Measurements from ENCODE around the gene FBXW8.
A peak's percentile ranks its signal among the peaks of the same experiment; 100 is the strongest.

FBXW8 gene

DNA sequence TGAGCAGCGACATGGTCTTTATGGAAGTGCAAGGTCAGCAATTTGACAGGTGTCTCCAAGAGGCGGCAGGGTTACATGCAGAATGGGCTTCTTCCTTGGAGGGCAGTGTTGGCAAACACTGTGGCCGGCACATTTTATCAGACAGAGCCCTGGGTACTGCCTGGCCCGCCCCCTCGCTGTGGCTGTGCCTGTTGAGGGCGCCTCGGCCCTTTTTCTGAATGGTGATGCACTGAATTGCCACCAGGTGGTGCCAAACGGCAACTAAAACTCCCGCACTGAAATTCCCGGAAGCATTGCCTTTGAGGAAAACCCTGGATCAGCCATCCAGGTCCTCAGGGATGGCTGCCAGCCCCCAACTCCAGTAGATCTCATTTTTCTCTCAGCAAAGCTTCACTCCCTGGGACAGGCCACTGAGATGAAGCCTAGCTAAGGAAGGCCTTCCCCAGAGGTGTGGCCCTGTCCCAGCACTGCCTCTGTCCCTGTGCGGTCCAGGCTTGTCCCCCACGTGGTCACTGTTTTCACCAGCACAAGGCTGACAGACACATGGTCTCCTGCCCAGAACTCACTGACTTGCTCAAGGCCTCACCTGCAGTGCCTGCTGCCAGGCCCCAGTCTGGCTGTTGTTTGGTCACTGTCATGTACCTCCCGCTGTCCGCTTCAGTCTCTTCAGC lies 114.9 kb downstream of the FBXW8 start:
- DNase-seq, result peak; percentile 65

DNA sequence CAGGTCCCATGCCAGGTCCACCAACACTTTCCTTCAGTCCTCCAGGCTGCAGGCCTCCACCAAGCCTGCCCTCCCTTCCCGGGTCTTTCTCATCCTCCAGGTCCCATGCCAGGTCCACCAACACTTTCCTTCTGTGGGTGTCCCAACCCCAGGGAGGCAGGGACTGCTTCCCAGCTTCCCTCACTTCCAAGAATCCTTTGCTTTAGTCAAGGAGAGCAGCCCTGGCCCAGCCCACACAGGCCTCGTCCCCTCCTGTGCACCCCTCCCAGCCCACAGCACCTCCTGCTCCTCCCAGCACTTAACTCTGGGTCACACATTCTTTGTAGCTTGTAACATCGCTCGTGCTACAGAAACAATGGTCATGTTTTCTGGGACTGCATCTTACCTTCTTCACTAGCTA lies 115.6 kb downstream of the FBXW8 start:
- DNase-seq, result no peak

DNA sequence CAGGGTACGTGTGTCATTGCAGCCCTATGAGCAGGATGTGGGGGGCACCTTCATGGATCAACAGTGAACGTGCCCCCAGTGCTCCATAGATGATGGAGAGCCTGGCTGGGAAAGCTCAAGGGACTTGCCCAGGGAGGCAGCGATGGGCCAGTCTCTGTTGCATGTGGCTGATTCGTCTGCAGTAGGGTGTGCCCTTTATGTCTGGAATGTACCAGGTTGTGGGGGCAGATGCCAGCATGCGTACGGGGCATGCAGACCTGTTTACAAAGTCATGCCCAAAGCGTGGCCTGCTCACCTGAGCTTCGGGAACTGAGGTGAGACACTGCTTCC lies 116.1 kb downstream of the FBXW8 start:
- DNase-seq, result no peak

DNA sequence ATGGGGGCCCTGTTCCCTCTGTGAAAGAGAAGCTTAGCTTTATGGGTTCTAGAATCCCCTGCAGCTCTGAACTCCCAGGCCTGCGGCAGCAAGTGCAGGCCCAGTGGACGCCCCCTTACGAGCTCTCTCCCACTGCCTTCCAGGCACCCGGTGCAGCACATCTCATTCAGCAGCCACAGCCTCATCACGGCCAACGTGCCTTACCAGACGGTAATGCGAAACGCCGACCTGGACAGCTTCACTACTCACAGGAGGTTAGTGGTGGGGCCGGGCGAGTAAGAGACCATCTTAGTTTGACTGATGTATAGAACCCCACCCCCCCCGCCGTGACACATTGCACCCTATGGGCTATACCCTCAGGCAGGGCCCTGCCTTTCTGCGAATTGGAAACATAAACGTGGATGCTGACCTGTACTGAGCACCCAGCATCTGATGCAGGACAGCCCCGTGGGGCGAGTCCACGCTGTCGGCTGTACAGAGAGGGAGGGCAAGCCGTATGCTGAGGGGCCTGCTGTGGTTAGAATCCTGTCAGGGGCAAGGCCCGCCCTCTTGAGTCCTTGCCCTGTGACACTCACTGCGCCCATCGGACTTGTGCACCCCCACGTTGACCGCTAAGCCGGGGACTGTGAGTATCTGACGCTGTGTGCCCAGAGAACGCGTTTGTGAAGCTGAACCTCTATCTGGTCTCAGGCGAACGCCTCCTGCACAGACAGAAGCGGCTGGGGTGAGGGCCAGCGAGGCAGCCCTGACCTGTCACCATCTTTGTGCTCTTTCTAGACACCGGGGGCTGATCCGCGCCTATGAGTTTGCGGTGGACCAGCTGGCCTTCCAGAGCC lies 116.7 kb downstream of the FBXW8 start:
- no peak for DNase-seq

DNA sequence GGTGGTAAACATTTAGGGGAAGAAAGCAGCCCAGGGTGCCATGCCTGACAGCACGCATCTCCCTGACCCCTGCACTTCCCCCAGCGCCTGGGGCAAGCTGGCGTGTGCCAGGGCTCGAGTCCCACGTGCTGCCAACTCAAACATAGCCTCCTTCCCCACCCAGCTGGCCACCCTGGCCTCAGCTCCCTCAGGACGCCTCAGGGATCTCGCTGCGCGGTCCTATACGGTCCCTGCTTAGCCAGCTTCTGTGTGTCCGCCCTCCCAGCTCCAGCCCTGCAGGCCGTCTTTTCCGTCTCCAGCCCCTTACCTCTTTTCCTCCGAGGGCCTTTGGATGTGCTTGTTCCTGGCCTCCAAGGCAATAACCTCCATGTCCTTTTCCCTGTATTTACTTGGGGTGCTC lies 117.5 kb downstream of the FBXW8 start:
- DNase-seq, result no peak

DNA sequence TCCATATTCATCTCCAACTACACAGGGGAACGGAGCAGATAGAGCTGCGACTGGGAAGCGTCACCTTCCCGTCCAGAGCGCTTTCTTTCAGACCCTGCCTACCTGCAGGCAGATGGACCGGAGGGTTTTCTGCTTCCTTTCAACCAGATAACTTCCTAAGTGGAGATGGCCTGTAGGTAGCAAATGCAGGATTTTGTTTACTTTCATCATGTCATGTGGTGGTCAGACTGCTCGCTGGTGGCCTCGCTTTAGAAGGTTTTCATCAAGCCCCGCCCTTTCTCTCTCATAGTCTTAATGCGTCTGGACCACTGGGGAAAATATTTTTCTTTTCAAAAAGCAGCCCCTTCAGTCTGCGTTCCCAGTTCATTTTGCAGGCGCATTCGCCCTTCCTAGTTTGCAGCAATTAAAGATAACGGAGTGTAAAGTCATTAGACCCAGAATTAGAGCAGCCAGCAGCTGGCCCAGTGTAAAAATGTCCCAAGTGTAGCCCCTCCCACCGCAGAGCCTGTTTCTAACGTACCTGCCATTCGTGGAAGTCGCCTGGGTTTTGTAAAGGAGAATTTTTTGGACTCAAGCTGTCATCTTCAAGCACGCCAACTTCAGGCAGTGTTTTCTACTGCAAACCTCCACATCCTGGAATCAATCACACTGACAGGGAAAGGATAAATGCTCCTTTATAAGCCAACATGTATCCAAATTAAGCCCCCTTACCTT lies 119.6 kb downstream of the FBXW8 start:
- DNase-seq, result no peak

DNA sequence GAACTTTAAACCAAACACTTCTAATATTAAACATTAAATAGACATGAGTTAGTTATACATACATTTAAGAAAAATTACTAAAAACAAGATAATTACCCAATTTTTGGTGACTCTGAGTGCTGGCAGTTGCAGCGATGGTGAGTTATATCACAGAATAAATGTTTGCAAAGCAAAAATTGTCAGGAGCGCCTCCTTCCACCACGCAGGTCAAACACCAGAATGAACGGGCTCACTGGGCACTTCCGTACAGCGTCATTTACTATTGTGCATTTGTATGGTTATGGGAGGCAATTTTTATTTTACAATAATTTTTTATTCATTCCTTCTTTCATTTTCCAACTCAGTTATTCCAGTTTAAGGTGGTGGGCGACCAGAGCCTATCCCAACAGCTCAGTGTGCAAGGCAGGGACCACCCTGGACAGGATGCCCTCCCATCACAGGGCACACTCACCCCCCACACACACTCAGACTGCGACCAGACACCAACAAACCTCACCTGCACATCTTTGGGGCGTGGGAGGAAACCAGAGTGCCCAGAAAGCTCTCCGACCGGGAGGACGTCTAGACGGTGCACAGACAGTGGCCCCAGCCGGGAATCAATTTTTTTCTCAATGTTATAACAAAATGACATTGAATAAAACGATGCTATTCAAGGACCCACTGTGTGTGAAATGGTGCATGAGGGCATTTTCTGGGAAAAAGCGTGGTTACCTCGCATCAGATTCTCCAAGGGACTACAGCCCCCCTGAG lies 121.3 kb downstream of the FBXW8 start:
- DNase-seq, result no peak

DNA sequence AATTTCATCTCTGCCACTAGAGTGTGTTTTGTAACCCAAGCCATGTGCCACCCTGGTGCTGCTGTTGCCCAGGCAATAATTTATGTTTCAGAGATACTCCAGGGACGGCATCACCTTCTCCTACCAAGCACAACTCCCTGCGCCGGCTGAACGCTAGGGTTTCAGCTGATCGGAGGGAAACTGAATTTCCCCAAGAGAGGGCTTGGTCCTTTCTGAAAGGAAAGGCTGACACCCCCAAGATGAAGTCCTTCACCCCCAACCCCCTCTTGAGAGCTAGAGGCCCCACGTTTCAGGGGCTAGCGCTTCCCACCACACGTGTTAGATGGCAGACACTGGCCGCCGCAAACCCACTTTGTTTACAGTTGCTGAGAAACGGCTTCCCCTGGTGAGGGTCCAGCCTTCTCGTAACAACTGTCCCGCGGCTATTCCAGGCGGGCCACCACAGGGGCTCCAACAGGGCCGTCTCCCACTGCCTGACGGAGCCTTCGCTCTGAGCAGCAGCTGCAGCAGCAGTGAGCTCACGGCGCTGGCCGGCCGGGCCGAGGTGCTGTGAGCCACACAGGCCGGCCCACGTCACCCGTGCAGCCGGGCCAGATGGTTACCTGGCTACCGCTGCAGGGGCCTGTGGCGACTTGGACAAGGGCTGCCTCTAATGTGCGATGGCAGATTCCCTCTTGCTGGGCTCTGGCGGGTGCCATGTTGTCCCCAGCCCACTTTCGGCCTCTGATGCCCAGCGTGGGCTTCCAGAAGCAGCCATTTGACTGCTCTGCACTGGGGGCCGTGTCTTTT lies 122.0 kb downstream of the FBXW8 start:
- DNase-seq, result no peak

DNA sequence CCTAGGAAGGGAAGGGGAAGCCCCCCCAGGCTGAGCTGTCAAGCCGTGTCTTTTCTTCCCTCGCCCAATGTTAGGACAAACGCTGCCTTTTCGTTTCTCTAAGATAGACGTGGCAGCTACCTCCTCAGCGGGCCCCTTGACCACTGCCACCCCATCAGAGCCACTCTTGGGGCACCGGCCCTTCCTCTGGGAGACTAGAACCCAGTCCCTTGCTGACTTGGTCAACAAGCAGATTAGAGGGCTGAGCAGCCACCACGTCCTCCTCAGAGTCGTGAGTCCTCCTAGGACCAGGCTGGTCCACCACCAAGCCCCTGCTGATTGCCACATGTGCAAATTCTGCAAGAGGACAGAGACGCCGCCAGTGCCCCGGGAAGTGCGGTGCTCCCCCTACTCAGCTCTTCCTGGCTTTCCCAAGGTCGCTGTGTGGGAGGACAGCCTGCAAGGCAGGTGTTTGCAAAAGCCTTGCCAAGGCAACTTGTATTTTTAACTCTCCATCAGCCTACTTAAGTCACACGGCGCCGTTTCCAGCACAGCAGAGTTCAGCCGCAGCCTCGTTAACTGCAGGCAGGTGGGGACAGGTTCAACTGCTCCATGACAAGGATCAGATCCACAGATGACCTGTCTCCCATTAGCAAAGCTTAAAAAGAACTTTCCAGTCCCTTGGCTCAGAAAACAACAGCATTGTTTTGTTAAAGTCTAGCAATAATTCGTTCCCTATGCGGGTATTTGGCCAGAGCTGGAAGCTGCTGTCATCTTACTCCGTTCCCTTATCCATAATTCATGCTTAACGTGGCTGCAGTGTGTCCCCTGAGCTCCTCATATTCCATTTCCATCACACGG lies 122.9 kb downstream of the FBXW8 start:
- DNase-seq, result no peak

DNA sequence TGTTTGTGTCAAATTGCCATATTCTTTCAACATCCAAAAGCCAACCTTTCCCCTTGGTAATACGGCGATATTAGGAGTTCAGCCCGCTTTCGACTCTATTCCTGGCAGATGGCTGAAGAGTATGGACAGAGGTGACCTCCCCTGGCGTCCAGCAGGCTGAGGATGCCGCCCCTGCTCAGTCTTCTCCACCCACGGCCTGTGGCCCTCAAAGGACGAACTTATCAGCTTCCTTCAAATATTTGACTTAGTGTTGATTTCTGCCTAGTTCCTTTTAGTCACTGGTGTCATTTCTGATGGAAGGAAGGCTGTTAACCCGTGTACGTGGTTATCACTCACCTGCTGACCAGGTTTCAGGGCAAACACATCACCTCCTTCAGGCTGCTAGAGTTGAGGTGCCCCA lies 123.5 kb downstream of the FBXW8 start:
- no peak for DNase-seq

DNA sequence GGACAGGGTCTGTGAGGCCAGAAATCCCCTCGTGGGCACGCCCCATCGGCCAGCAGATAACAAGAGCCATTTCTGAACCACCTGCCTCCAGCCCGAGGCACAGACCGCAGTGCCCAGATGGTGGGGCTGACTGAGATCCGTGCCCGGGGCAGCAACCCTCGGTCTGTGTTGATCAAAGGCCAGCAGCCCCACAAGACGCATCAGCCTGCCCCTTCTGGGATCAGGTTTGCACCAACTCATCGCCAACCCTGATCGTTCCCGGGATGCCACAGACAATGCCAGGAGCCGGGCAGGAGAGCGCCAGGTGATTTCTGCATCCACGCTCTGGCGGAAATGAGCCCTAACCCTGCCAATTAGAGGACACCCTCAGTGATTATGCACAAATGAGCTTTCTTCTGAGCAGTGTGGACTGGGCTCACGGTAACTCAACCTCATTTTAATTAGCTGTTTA lies 124.0 kb downstream of the FBXW8 start:
- no peak for DNase-seq

DNA sequence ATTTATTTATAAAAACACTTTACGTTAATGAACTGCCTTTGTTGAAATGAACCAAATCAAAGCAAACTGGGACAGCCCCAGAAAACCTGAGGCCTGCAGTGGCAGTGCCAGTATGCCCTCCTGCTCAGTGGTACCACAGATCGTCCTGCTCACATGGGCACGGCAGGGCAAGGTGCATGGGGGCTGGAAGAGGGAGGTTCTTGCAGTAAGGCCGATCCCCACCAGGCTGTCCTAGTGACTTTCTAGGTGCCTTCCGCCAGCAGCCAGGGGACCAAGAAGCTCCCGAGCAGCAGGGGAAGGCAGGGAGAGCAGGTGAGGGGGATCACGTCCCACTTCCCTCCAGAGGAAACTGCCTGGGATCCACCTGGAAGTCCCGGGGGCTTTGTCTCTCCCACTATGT lies 124.5 kb downstream of the FBXW8 start:
- no peak for DNase-seq

DNA sequence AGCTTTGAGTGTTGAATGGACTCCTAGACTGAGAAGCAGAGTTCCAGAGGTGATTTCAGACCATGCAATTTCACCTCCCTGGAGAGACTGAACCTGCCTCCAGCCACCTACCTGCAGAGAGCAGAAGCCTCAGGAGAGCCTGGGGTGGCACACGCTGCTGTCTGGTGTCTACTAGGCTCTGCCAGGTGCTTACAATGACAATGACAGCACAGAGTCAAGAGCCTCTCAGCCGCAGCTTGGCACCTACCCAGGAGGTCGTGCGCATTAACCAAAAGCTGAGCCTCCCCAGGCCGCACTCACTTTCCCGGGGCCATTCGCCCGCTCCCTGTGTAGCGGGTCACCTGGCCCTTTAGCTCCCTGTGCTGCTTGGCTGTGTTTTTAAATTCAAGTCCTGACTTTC lies 125.3 kb downstream of the FBXW8 start:
- DNase-seq, result no peak

DNA sequence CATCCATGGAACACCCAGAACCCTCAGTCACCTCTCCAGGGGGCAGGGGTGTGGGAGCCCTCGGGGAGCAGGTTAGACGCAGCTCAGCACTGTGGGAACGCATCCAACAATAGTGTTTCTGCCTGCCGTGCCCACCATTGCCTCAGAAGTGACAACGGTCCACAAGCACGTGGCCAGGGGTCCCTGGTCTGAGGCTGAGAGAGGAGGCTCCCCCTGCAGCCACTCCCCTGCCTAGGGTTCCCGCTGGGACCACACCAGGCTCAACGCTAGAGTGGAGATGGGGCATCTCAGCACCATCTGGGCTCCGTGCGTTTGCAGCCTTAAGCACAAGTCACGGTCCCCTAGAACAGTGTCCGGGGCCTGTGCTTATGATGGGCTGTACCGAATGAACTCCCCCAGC lies 125.8 kb downstream of the FBXW8 start:
- no peak for DNase-seq

DNA sequence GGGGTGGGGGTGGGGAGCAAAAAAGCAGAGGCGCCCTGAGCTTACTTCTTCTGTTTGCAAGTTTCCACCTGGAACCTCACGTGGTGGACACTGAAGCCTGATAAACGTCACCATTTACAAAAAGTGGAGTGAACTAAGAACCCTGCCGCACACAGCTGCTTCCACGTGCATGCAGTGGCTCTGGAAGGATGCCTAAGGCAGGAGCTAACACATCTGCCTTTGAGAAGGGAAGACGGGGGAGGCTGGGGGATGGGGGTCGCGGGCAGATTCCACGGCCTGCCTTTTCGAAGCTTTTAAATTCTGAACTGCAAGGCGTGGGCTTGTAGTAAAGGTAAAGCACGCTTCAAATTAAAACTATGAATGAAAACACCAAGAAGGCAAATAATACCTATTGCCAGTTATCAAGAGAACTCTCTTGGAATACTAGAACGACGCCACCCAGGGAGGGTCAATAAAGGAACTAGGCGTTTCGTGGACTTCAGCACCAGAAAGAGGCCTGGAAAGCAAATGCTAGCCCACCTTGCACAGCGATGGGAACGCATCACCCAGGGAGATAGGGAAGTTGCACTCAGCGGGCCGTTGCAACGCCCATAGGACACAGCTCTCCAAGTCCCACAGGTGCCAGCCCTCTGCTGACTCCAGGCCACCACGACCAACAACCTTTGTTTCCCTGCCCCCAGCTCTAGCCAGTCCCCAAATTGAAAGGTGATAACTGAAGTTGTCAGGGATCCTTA lies 126.7 kb downstream of the FBXW8 start:
- DNase-seq, result no peak

DNA sequence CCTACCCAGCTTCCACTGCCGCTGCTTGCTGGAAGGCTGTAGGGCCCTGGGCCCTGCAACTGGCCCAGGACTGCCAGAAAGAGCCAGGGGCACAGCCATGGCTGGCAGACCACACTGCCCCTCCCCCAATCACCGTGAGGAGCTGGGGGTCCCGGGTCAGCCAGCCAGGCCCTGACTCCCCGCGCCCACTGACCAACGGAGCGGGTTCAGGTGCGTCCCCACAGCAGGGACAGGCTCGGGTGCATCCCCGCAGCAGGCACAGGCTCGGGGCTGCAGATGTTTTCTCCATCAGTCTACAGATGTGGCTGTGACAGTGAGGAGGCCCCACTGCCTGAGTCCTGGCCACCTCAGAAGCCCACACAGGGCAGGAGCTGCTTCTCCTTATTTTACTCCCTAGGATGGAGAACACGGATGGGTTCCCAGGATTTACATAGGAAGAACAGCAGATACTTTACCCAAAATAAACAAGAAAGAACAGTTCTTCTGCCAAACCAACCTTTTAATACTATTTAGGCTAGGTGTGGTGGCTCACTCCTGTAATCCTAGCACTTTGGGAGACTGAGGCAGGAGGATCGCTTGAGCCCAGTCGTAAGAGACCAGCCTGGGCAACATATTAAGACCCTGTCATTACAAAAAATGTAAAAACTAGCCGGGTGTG lies 127.4 kb downstream of the FBXW8 start:
- no peak for DNase-seq

DNA sequence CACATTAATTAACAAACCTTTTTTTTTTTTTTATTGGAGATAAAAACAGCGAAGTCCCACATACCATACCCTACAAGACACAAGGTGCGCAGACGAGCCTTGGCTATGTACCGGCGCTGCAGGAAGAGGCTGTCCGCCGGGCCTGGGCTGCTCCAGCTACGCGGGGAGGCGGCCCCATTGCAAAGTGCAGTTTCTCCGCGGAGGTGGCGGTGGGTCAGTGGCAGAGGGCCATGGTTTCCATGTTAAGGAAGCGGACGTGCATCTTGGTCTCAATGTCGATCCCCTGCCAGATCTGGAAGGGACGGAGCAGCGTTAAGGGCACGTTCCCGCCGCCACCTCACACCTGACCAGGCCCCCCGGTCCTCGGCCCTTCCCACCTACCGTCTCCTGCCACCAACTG lies 128.2 kb downstream of the FBXW8 start:
- no peak for DNase-seq

DNA sequence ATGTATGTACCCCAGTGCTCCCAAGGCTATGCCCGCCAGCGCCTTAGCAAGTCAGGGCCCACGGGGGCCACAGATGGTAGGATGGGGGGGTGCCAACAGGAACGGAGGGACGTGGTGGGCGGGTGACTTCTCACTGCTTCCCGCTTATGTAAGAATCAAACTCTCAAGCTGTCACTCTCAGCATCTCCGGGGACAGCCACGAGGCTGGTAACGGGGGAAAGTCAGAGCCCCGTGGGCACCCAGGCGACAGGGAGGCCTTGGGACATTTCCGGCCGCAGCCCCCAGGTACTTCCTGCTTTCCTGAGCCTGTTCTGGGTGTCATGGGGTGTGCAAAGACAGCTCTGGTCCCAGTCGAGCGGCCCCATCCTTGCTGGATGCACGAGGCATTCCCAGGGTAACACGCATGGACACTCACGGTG lies 129.2 kb downstream of the FBXW8 start:
- no peak for DNase-seq

DNA sequence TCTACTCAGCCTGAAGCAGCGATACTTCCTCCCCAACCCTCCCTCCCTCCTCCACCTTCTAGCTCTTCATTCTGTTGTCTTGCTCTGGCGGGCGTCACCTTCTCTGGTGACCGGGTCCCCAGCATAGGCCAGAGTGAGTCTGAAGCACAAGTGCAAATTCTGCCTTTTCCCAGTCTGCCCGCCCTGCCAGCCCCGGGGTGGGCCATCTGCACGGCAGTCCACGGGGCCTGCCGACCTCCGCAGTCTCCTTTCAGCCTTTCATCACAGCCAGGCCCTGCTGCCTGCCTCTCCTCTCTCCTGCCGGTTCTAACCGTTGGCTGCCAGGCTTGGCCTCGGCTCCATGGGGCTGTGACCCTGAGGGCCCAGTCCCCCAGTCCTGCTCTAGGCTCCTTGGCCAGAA lies 129.7 kb downstream of the FBXW8 start:
- no peak for DNase-seq

DNA sequence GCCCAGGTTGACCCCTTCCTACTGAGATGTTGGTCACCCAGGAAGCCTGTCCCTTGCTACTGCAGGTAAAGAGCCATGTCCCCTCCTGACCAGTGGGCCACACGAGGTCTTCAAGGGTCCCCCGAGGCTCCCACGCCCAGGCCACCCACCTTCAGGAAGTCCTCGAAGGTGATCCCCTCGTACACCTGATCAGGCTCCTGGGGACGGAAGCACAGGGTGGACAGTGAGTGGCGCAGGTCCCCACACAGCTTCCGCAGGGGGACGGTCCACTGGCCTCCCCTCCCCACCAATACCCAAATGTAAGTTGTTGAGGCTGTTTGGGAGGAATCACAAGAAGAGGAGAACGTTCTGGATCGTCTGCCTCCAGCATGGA lies 131.0 kb downstream of the FBXW8 start:
- no peak for DNase-seq
